Endothelial cell of umbilical vein (primary cell): ENCODE measurements around the gene MYH9.
A peak's percentile ranks its signal among the peaks of the same experiment; 100 is the strongest.

Experiments
- EZH2 ChIP-seq: IDR thresholded peaks from 2 replicates; pipeline ENCODE4 v1.6.1; 2012; ENCODE audit warnings: borderline replicate concordance, low read depth, mild to moderate bottlenecking, moderate library complexity, low read length, inconsistent platforms; ENCODE audit not compliant: severe bottlenecking
- MYC ChIP-seq: IDR thresholded peaks from one replicate; pipeline ENCODE4 v1.6.1; 2011; ENCODE audit warnings: mild to moderate bottlenecking, low read depth, low read length
- POLR2A ChIP-seq: IDR thresholded peaks from 2 replicates; pipeline ENCODE4 v1.6.1; 2012; ENCODE audit warnings: low read depth, mild to moderate bottlenecking, control low read depth, low read length
- POLR2AphosphoS5 ChIP-seq: IDR thresholded peaks from 2 replicates; pipeline ENCODE4 v1.6.1; 2012; ENCODE audit warnings: low read depth, mild to moderate bottlenecking, control low read depth, low read length, moderate library complexity; ENCODE audit not compliant: insufficient read depth
- TF ChIP-seq, protein P1 (sequence below), 2 donors: IDR thresholded peaks; 1 replicate in 1 of 2; 2 replicates in 1 of 2; pipeline ENCODE4 v1.5.1; 2011; ENCODE audit warnings: low read length in 2 of 2, mild to moderate bottlenecking in 2 of 2, moderate library complexity in 2 of 2, control low read depth in 1 of 2, inconsistent platforms in 1 of 2, low read depth in 1 of 2; ENCODE audit not compliant: insufficient read depth in 1 of 2; ENCODE audit errors: extremely low read depth in 1 of 2

DNA sequence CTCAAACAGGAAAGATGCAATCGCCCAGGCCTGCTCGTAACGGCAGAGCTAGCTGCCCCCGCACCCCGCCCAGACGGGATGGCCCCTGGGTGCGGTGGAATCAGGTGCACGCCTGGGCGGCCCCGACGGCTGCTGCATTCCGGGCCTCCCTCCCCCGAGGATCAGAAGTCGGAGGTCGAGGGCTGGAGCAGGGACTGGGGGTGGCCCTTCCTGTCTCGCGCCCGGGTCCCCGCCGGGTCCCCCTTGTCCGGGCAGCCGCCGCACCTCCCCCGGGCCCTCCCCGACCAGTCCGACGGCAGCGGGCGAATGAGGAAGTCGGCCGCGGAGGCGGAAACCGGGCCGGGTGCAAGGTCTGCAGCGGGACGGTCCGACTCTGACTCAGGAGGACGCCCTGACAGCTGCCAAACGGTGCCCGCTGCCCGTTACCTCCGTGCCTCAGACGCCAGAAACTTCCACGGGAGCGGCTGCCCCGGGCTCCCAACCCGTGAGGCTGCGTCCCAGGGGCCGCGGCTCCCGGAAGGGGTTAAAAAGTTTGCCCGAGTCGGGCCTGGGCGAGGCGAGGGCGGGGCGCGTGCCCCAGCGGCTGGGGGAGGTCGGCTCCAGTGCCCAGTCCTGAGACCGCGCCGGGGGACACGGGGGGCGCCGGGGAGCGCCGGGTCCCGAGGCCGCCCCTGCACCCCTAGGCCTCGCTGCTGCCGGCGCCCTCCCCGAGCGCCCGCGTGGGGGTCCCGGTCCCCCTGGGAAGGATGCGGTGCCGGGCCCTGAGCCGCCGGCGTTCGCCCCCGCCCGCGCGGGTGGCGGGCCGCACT lies 663 bp downstream of the MYH9 start:
- TF ChIP-seq, protein P1, sequence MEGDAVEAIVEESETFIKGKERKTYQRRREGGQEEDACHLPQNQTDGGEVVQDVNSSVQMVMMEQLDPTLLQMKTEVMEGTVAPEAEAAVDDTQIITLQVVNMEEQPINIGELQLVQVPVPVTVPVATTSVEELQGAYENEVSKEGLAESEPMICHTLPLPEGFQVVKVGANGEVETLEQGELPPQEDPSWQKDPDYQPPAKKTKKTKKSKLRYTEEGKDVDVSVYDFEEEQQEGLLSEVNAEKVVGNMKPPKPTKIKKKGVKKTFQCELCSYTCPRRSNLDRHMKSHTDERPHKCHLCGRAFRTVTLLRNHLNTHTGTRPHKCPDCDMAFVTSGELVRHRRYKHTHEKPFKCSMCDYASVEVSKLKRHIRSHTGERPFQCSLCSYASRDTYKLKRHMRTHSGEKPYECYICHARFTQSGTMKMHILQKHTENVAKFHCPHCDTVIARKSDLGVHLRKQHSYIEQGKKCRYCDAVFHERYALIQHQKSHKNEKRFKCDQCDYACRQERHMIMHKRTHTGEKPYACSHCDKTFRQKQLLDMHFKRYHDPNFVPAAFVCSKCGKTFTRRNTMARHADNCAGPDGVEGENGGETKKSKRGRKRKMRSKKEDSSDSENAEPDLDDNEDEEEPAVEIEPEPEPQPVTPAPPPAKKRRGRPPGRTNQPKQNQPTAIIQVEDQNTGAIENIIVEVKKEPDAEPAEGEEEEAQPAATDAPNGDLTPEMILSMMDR (IDR thresholded peaks at IDR 0.05; ENCODE audit: extremely low read depth in 1 of 2, insufficient read depth in 1 of 2, low read depth in 1 of 2, low read length in 2 of 2), result no peak
- TF ChIP-seq MYC, result no peak
- peak; percentile 12 for TF ChIP-seq POLR2AphosphoS5
- TF ChIP-seq EZH2, result no peak
- no peak for TF ChIP-seq POLR2A
